ENCODE results near the gene MTHFD1.

MTHFD1 gene

GRCh38 chr14:64409126-64409920, 21.2 kb downstream of the MTHFD1 start:
- no peak for DNase-seq

GRCh38 chr14:64410084-64410774, 22.1 kb downstream of the MTHFD1 start:
- no peak for DNase-seq

- no peak for DNase-seq
Measured at GRCh38 chr14:64411001-64411400, 22.8 kb downstream of the MTHFD1 start.

GRCh38 chr14:64412237-64412636, 24.1 kb downstream of the MTHFD1 start:
- no peak for DNase-seq

- no peak for DNase-seq
Measured at GRCh38 chr14:64416348-64416932, 28.3 kb downstream of the MTHFD1 start.

- no peak for DNase-seq
Measured at GRCh38 chr14:64417055-64417770, 29.1 kb downstream of the MTHFD1 start.

- DNase-seq = no peak
Measured at GRCh38 chr14:64417771-64418125, 29.6 kb downstream of the MTHFD1 start.

- no peak for DNase-seq
Measured at GRCh38 chr14:64419003-64419402, 30.9 kb downstream of the MTHFD1 start.

GRCh38 chr14:64421166-64421565, 33.0 kb downstream of the MTHFD1 start:
- no peak for DNase-seq

GRCh38 chr14:64422005-64422404, 33.9 kb downstream of the MTHFD1 start:
- DNase-seq = no peak

- DNase-seq = no peak
Measured at GRCh38 chr14:64422756-64423155, 34.6 kb downstream of the MTHFD1 start.

- no peak for DNase-seq
Measured at GRCh38 chr14:64423987-64424386, 35.8 kb downstream of the MTHFD1 start.

GRCh38 chr14:64434528-64434927, 46.4 kb downstream of the MTHFD1 start:
- DNase-seq = no peak

GRCh38 chr14:64438181-64438841, 50.2 kb downstream of the MTHFD1 start:
- DNase-seq = no peak

GRCh38 chr14:64439141-64439540, 51.0 kb downstream of the MTHFD1 start:
- DNase-seq = no peak

GRCh38 chr14:64440494-64440893, 52.3 kb downstream of the MTHFD1 start:
- no peak for DNase-seq

GRCh38 chr14:64442300-64442988, 54.3 kb downstream of the MTHFD1 start:
- DNase-seq = no peak

GRCh38 chr14:64444140-64444539, 56.0 kb downstream of the MTHFD1 start:
- no peak for DNase-seq

GRCh38 chr14:64444984-64445845, 57.1 kb downstream of the MTHFD1 start:
- no peak for DNase-seq

- no peak for DNase-seq
Measured at GRCh38 chr14:64447876-64448670, 59.9 kb downstream of the MTHFD1 start.
